Measurements from ENCODE around the gene ALPI. TPM values are rescaled to one million over a fixed set of nuclear protein-coding genes. Genes with fewer than 3 reads are reported as not detected.

Gene ALPI
- total and polyA plus RNA-seq, 2 donors (not counting 3 experiments of a cell fraction or from before 2014, with no cell fraction given), result not detected

DNA sequence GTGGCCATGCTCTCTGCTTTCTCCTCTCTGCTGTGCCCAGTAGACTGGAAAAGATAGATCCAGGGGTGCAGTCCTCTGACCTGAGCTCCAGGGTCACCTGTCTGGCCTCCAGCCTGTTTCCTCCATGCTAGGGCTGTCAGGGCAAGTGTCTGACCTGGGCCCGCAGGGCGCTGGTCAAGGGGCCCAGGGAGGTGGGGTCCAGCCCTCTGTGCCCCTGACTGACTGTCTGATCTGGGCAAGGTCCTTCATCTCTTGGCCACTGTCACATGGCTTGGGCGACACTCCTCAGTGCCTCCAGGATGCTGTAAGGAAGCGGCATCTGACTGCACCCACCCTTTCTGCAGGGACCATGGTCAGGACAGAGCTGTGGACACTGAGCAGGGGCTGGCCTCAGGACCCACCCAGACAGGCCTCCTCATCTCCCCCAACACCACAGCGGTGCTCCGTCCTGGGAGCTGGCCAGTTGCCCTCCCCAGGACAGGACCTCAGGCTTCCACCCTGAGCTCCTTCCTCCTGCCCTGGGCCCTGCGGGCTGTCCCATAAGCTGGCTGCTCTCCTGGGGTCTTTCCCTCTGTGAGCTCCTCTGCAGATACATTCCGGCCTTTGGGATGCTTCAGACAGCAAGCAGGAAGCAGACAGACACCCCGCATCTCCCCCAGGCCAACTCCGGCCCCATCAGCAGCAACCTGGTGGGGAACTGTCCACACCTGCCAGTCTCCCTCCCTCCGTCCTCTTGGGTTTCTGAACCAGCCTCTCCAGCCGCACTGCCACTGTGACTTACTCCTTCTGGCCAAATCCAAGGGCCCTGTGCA, 21.2 kb upstream of the ALPI start:
- no peak for DNase-seq (ENCODE audit: low read depth, low spot score)
- H3K4me1 ChIP-seq (ENCODE audit: control insufficient read depth, extremely low read depth, insufficient read depth, low read length), result no peaks in the 10 kb centered on the region
- H3K4me2 ChIP-seq (ENCODE audit: insufficient read depth, low read length), result no peak overlapping the region
- no peaks in the 10 kb centered on the region for H3K36me3 ChIP-seq (ENCODE audit: control insufficient read depth in 2 of 2, extremely low read depth in 1 of 2, insufficient read depth in 2 of 2, low read length in 2 of 2)
- peaks cover 0 to 2% of the 10 kb centered on the region in 2 experiments for H3K27me3 ChIP-seq (ENCODE audit: control insufficient read depth in 2 of 2, insufficient read depth in 2 of 2, low read length in 2 of 2)
- CTCF ChIA-PET, result interaction anchor here (0.6 to 3.7 kb wide), 10 partner anchors 22 to 534 kb away, joined by 3 to 26 read pairs (median 3); no protein-coding TSS in a partner anchor
- TF ChIP-seq POLR2AphosphoS5 (IDR thresholded peaks at IDR 0.05; ENCODE audit: insufficient read depth, low read depth, low read length) (no peak), EZH2 (IDR thresholded peaks at IDR 0.05; ENCODE audit: borderline replicate concordance, low read depth, low read length, severe bottlenecking) (no peak), MYC (IDR thresholded peaks at IDR 0.05; ENCODE audit: low read depth, low read length) (no peak), GATA2 (IDR thresholded peaks at IDR 0.05; ENCODE audit: insufficient read depth, insufficient read length, low read depth, low read length) (no peak), POLR2A (IDR thresholded peaks at IDR 0.05; ENCODE audit: low read depth, low read length) (no peak), FOS (IDR thresholded peaks at IDR 0.05; ENCODE audit: borderline replicate concordance, insufficient read depth, low read length) (no peak), JUN (IDR thresholded peaks at IDR 0.05; ENCODE audit: borderline replicate concordance, insufficient read depth, insufficient read length, low read depth) (no peak)
- TF ChIP-seq, protein P1, sequence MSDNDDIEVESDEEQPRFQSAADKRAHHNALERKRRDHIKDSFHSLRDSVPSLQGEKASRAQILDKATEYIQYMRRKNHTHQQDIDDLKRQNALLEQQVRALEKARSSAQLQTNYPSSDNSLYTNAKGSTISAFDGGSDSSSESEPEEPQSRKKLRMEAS (IDR thresholded peaks at IDR 0.05; ENCODE audit: insufficient read depth, insufficient read length), result no peak
- TF ChIP-seq, protein P2, sequence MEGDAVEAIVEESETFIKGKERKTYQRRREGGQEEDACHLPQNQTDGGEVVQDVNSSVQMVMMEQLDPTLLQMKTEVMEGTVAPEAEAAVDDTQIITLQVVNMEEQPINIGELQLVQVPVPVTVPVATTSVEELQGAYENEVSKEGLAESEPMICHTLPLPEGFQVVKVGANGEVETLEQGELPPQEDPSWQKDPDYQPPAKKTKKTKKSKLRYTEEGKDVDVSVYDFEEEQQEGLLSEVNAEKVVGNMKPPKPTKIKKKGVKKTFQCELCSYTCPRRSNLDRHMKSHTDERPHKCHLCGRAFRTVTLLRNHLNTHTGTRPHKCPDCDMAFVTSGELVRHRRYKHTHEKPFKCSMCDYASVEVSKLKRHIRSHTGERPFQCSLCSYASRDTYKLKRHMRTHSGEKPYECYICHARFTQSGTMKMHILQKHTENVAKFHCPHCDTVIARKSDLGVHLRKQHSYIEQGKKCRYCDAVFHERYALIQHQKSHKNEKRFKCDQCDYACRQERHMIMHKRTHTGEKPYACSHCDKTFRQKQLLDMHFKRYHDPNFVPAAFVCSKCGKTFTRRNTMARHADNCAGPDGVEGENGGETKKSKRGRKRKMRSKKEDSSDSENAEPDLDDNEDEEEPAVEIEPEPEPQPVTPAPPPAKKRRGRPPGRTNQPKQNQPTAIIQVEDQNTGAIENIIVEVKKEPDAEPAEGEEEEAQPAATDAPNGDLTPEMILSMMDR (IDR thresholded peaks at IDR 0.05; ENCODE audit: extremely low read depth in 1 of 2, insufficient read depth in 1 of 2, low read depth in 1 of 2, low read length in 2 of 2), result no peak
- no TSS peak for BruUV-seq (replicated peaks)
- H3K4me3 ChIP-seq (replicated peaks in 1 of 3; ENCODE audit: insufficient read depth in 1 of 3, low read depth in 1 of 3, low read length in 3 of 3), result no peak overlapping the region
- FAIRE-seq, result no peak
- intact Hi-C loops (cut with micrococcal nuclease), result no loop called here
- H3K9me3 ChIP-seq (replicated peaks; ENCODE audit: control insufficient read depth, insufficient read depth, low read length), result no peaks in the 10 kb centered on the region
- dilution Hi-C loops (cut with MboI; ENCODE audit: extremely low pct_ligation_motif_present, low sequenced_read_pairs), result no loop called here
- no peaks in the 10 kb centered on the region for H3K79me2 ChIP-seq (ENCODE audit: control insufficient read depth, insufficient read depth, low read length)
- POLR2A ChIA-PET, result no interaction called here
- H3K9me1 ChIP-seq (replicated peaks; ENCODE audit: control insufficient read depth, extremely low read depth, insufficient read depth, low read length), result no peaks in the 10 kb centered on the region
- H2AFZ ChIP-seq (ENCODE audit: low read depth, low read length), result no peak overlapping the region
- no peak overlapping the region for H3K9ac ChIP-seq (replicated peaks; ENCODE audit: extremely low read depth, insufficient read depth, low read length)
- no peaks in the 10 kb centered on the region for H4K20me1 ChIP-seq (replicated peaks; ENCODE audit: control insufficient read depth, extremely low read depth, insufficient read depth, low read length)
- H3K27ac ChIP-seq (ENCODE audit: insufficient read depth, low read depth, low read length), result no peak overlapping the region

Data from endothelial cell of umbilical vein (primary cell).